Ovary (tissue), 9 donors: ENCODE data around the gene HGS. TPM values are rescaled to one million over a fixed set of nuclear protein-coding genes. Genes with fewer than 3 reads are reported as not detected.

Experiments used
- DNase-seq, 5 donors: peaks; one replicate each; pipeline ENCODE4 v3.0.0-alpha.2; 2019 to 2020
- H3K27ac ChIP-seq, 2 donors: fragments of 200-600 bp; one replicate each; pipeline versions ENCODE4 v1.5.1 to v1.8.0; 2019 to 2022
- H3K27me3 ChIP-seq: fragments of 200-600 bp; one replicate; pipeline ENCODE4 v1.8.0; 2022
- H3K36me3 ChIP-seq: fragments of 200-600 bp; sonication (generic); one replicate; pipeline ENCODE4 v1.5.1; 2019
- H3K4me1 ChIP-seq: one replicate; pipeline ENCODE4 v1.8.1; 2013; ENCODE audit warnings: mild to moderate bottlenecking, moderate library complexity; ENCODE audit not compliant: insufficient read depth
- H3K4me3 ChIP-seq: fragments of 200-600 bp; sonication (generic); one replicate; pipeline ENCODE4 v1.5.1; 2017
- H3K9me3 ChIP-seq, 2 donors: fragments of 200-600 bp in 1 of 2; sonication (generic) in 1 of 2; one replicate each; pipeline versions ENCODE4 v1.5.1 to v1.8.1; 2013 to 2019; ENCODE audit warnings: mild to moderate bottlenecking in 1 of 2, moderate library complexity in 1 of 2
- CTCF ChIP-seq, 3 donors: fragments of 450-650 bp in 2 of 3; fragments of 200-600 bp in 1 of 3; IDR thresholded peaks; one replicate each; pipeline versions ENCODE4 v1.5.1 to v1.8.0; 2016 to 2022; ENCODE audit warnings: antibody characterized with exemption in 3 of 3, mild to moderate bottlenecking in 1 of 3
- EP300 ChIP-seq: sonication (generic); formaldehyde crosslinking; IDR thresholded peaks from one replicate; pipeline ENCODE4 v1.6.1; 2017; ENCODE audit warnings: antibody characterized with exemption
- POLR2A ChIP-seq: fragments of 450-650 bp; IDR thresholded peaks from one replicate; pipeline ENCODE4 v1.6.1; 2017; ENCODE audit warnings: antibody characterized with exemption, mild to moderate bottlenecking, moderate library complexity
- WGBS, 3 donors: extraction: QIAGEN DNeasy Blood & Tissue Kit in 1 of 3; methylation state at CpG; one replicate each; pipeline versions ENCODE4 v1.1.5 to v1.1.7; 2013 to 2017; 5-methylcytosine and 5-hydroxymethylcytosine counted together
- intact Hi-C, 4 donors: fragments of 100-400 bp; cut with DNase I; formaldehyde crosslinking; loops; one replicate each; pipeline versions ENCODE4 v1.11.0 to v1.15.1; 2022 to 2023
- polyA plus RNA-seq, 2 donors: library from polyadenylated mRNA; stranded (reverse); fragments of 200-250 nt in 1 of 2; fragments of 350-450 nt in 1 of 2; fragmentation: Illumina TruSeq in 1 of 2; extraction: RNeasy Lipid Tissue Mini Kit (QIAGEN cat#74804) in 1 of 2; gene quantifications; one replicate each; pipeline ENCODE4 v1.2.3, GENCODE V29; 2013 to 2014
- total RNA-seq, 7 donors: library from RNA; depleted of rRNA in 2 of 7; stranded (reverse); fragments of >200 nt in 2 of 7; fragmentation: NEBNext Ultra II Directional in 3 of 7; extraction: Animal tissue kit (Norgen Biotek cat#: 25700) in 3 of 7; gene quantifications; one replicate each; pipeline versions ENCODE4 v1.1.0 to v1.2.4, GENCODE V29; 2016 to 2023
- donor health status: DM: no; HTN: no; CAD: no; lungs with moderate emphysema.
- donor health status: DM: no; HTN: no; CAD: no.
- donor health status: Bipolar disorder and iron deficiency.
- donor health status: DM: yes; HTN: yes; CAD: no.
- donor health status: DM: no; HTN: no; CAD: no.
- donor health status: DM: yes; HTN: yes; CAD: no.

HGS gene
- total and polyA plus RNA-seq, 9 donors: 39.1 to 91.5 (median 73.4) TPM

GRCh38 chr17:81714412-81715106, 30.7 kb downstream of the HGS start:
- Histone ChIP-seq H3K36me3 (no peaks in the 10 kb centered on the region), H3K9me3 (no peaks in the 10 kb centered on the region), H3K27ac (no peak overlapping the region), H3K4me1 (peaks cover 18% of the 10 kb centered on the region), H3K4me3 (no peak overlapping the region), H3K27me3 (no peaks in the 10 kb centered on the region)
- no peak for TF ChIP-seq EP300
- TF ChIP-seq POLR2A: no peak
- no peak for TF ChIP-seq CTCF (IDR thresholded peaks at IDR 0.05)
- WGBS, 3 donors: 91 to 92% (median 92%) methylated on average over 38 to 39 of the region's 39 CpGs
- intact Hi-C loops: no loop called here
- peak in 2 of 5 donors; percentile 40 to 43 for DNase-seq

GRCh38 chr17:81715107-81715871, 31.5 kb downstream of the HGS start:
- H3K4me1 ChIP-seq: peaks cover 18% of the 10 kb centered on the region
- H3K4me3 ChIP-seq: no peak overlapping the region
- 85 to 89% (median 88%) methylated on average over 13 to 32 of the region's 32 CpGs for WGBS, 3 donors
- no peak overlapping the region for H3K27ac ChIP-seq
- no peaks in the 10 kb centered on the region for H3K36me3 ChIP-seq
- intact Hi-C loops: no loop called here
- no peak for TF ChIP-seq POLR2A
- TF ChIP-seq CTCF (IDR thresholded peaks at IDR 0.05): no peak
- no peak for TF ChIP-seq EP300
- H3K27me3 ChIP-seq: no peaks in the 10 kb centered on the region
- no peaks in the 10 kb centered on the region for H3K9me3 ChIP-seq
- DNase-seq: peak in 1 of 5 donors; percentile 34

GRCh38 chr17:81715872-81716673, 32.3 kb downstream of the HGS start:
- intact Hi-C loops: no loop called here
- H3K36me3 ChIP-seq: no peaks in the 10 kb centered on the region
- DNase-seq: peak in 1 of 5 donors; percentile 34
- no peak overlapping the region for H3K4me3 ChIP-seq
- TF ChIP-seq CTCF (IDR thresholded peaks at IDR 0.05): no peak
- TF ChIP-seq POLR2A: no peak
- no peak for TF ChIP-seq EP300
- peaks cover 15% of the 10 kb centered on the region for H3K4me1 ChIP-seq
- 91 to 92% (median 91%) methylated on average over 27 to 43 of the region's 43 CpGs for WGBS, 3 donors
- H3K9me3 ChIP-seq: no peaks in the 10 kb centered on the region
- no peak overlapping the region for H3K27ac ChIP-seq
- no peaks in the 10 kb centered on the region for H3K27me3 ChIP-seq

- peak in 2 of 5 donors; percentile 21 to 29 for DNase-seq
Observed at GRCh38 chr17:81716674-81716996, 32.8 kb downstream of the HGS start.

More at GRCh38 chr17:81716674-81716996, 32.8 kb downstream of the HGS start:
- 93 to 97% (median 97%) methylated on average over 11 to 12 of the region's 12 CpGs for WGBS, 3 donors
- Histone ChIP-seq H3K9me3 (no peaks in the 10 kb centered on the region), H3K27ac (no peak overlapping the region), H3K4me3 (no peak overlapping the region), H3K4me1 (peaks cover 12% of the 10 kb centered on the region), H3K36me3 (no peaks in the 10 kb centered on the region), H3K27me3 (no peaks in the 10 kb centered on the region)
- TF ChIP-seq POLR2A (no peak), EP300 (no peak), CTCF (IDR thresholded peaks at IDR 0.05) (no peak)
- intact Hi-C loops: no loop called here
